H4 (cell line): ENCODE measurements around the gene MPHOSPH9. TPM values are rescaled to one million over a fixed set of nuclear protein-coding genes. Genes with fewer than 3 reads are reported as not detected.
A peak's percentile ranks its signal among the peaks of the same experiment; 100 is the strongest.

Source experiments
- DNase-seq: peaks from one replicate; pipeline ENCODE4 v3.0.0-alpha.2; 2015; ENCODE audit warnings: low spot score
- total RNA-seq: library from RNA; depleted of rRNA; stranded (reverse); fragments of >200 nt; shearing (Covaris generic); gene quantifications from 2 replicates; pipeline ENCODE4 v1.2.3, GENCODE V29; 2014

MPHOSPH9 gene
- total RNA-seq, 1 experiment from 2014 or later: 61.8 TPM

DNA sequence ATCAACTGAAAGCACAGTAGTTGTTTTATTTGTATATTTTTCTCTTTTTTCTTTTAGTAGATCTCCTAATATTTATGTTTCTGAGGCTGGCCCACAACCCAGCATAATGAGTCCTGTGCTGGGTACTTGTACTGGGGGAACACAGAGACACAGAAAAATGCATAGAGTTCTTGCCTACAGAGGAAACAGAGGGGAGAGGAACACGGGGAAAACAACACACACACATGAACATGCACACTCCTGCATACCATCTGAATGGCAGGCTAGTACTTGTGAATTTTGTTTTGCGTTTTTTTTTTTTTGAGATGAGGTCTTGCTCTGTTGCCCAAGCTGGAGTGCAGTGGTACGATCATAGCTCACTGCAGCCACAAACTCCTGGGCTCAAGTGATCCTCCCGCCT lies 103.3 kb downstream of the MPHOSPH9 start:
- DNase-seq: no peak

DNA sequence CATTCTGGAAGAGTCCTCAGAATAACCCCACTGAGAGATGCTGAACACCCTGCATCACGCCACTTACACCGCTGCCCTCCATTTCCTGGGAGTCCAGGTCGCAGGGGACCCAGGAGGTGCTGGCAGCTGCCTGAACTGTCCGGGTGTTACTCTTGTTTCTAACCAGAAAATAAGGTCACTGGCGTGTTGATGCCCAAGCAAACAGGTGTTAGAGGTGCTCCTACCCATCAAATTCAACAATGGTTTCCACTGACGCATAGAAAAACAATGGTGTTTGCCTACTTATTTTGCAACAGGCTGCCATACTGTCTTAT lies 105.8 kb downstream of the MPHOSPH9 start:
- no peak for DNase-seq

DNA sequence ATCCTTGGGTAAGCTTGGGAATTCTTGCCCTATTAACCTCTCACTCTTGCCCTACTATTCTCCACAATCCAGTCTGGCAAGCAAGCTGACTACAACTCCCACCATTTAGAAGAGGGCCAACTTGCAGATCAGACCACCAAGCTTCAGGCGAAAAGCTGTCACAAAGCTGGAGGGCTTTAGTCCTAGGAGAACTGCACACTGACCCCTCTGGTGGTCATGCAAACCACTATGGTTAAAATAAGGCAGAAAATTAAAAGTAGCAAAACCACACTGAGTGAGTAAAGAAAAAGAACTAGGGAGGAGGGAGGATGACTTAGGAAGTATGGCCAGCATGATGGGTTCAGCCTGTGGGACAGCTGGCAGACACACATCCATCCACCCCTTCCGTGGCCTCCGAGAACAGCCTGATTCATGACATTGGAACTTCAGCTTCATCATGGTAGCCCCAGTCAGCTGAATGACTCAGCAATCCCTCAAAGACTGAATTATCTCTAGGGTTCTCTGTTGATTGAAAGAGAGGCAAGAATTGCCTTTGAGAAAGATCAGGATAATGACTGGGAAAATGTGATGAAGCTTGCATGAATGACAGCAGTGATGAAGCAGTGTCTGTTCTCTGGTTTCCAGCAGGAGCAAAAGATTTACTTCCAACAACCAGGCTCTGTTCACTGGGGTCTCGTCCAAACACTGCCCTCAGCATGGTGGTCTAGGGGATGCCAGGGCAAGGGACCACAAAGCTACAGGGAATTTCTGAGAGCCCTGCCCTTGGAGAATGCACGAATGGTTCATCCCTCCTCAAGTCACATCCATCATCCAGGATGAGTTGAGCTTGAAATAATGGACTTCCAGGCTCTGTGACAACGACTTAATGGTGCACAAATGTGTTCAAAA lies 106.4 kb downstream of the MPHOSPH9 start:
- peak; percentile 96 for DNase-seq

DNA sequence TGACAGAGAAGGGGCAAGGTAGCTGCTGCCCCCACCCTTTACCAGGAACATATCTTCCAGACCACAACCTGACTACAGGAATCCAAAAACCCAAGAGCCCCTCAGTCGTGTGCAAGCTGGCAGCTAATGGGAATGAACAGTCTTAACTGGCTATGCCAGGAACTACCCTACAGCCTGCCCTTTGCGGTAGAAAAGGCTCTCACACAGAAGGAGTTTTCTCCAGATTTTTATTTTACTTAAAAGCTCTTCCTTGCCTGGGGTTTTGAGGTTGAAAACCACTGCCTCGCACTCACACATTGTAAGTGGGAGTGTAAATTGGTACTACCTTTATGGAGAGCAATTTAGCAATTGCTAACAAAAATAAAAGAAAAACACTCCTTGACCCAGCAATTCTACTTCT lies 110.3 kb downstream of the MPHOSPH9 start:
- no peak for DNase-seq

DNA sequence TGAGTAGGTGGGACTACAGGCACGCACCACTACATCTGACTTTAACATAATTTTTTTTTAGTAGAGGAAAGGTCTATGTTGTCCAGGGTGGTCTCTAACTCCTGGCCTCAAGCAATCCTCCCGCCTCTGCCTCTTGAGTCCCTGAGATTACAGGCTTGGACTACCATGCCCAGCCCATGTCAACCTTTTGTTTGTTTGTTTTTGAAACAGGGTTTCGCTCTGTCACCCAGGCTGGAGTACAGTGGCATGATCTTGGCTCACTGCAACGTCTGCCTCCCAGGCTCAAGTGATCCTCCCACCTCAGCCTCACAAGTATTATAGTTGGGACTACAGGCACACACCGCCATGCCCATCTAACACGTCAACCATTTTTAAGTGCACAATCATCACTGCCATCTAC lies 111.3 kb downstream of the MPHOSPH9 start:
- no peak for DNase-seq

DNA sequence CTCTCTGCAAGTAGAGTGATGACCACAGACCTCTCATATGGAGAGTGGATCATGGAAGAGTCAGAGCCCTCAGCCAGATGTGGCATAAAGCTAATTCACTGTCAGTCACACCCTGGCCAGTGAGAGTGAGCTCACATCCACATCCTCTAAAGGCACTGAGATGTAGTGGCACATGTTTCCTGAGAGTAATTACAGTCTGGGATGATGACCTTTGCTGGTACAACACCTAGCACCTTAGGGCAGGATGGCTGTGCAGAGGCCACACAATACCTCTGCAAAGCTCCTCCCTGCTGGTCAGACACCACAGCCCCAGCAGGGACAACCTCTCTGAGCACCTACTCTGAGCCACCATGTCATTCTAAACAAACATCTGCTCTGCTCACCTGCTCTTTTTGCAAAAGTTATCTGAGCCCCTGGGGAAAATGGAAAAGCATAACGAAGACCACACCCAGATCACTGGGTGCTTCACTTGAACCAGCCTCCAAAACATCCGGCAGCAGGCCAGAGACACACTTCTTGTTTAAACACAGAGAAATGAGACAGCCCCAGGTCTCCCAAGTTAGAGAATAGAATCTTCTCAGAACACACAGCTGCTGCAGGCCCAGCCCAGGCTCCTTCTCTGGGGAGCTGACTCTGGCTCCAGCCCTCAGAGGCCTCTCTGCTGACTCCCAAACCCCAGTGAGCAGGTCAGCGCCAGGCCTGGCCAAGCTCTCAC lies 112.3 kb downstream of the MPHOSPH9 start:
- DNase-seq: no peak

DNA sequence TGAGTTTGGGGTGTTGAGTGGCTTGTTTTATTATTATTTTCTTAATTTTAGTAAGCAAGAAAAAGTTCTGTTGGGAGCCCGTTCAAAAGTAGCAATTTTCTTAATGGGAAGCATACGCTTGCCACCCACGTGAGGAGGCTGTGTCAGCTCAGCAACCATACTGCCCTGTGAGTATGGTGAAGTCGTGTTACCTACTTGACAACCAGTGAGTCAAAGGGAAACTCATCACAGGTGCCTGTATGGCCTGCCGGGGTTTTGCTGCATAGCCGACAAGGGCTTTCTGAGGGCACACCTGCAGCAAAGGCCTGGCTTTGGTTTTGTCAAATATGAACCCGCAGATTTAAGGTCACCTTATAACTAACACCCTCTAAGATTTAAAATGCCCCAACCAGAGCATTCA lies 113.1 kb downstream of the MPHOSPH9 start:
- DNase-seq: no peak

DNA sequence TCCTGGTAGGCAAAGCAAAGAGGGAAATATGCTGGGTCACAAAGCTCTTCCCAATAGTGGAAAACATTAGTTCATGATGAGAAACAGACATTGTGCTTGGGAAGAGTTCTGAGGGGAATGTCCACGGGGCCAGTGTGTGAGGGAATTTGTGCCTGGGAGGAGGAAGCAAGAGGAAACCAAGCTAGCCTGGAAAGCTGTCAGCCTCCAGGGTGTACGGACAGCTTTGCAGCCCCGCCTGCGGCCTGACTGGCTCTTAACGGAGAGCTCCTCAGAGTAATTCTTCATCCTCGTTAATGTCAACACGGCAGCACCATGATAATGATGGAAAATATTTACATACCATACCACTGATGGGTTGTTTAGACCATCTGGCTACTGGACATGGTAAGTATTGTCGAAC lies 114.4 kb downstream of the MPHOSPH9 start:
- DNase-seq: no peak

DNA sequence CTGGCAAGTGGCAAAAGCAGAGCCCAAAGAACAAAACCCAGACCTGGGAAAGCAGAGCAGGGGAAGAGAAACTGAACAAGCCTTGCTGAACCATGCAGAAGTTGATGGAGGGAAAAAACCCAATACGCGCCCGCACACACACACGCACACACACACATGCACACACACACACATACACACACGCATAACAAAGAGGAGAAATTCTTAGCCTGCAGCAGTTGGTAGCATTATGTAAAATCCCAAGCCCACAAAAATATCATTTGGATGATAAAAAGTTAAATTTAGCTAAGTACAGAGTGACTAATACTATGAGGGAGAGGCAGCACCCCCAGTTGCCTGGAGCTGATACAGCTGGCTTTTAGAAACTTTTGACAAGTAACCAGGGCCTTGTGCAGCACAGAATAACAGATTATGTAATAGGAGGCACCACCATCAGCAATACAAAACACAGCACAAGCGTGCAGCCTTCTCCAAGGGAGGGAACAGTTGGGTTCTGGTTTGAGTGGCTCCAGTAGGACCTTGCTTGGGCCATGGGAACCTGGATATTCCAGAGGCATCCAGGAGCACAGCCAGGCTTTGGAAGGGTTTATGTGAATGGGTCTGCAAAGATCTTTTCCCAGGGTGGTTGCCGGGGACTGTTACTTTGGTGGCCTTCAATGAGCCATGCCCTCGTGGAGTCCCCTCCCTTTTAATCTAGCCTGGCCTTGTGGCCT lies 117.4 kb downstream of the MPHOSPH9 start:
- peak; percentile 67 for DNase-seq

DNA sequence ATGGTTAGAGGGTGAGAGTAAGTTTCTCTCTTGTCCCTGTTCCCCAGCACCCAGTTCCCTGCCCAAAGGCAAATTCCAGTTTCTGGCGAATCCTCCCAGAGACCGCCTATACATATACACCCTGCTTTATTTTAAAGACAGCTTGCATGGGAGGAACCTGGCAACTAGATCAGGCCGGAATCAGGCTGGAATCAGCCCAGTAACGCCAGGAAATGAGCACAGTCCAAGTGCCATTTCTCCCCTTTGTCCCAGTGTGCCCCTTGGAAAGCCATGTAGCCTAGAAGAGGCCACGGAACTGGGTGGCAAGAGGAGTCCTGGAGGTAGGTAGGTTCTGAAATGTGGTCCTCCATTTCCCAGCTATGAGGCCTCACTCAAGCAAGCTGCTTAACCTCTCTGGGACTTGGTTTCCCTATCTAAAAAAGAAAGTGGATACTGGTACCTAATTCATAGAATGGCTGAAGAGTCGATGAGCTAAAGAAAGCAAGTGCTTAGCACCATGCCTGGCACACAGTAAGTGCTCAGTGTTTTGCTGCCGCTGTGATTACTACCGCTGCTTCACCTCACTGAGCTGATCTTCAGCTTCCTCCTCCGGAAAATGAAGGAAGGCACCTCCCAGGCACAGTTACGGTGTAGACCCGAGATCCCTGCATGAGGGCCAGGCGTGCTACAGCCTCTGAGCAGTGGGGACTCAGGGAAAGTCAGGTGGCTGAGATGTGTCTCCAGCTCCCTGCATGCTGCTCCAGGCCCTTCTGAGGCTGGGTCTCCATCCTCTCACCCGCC lies 118.4 kb downstream of the MPHOSPH9 start:
- DNase-seq: no peak

DNA sequence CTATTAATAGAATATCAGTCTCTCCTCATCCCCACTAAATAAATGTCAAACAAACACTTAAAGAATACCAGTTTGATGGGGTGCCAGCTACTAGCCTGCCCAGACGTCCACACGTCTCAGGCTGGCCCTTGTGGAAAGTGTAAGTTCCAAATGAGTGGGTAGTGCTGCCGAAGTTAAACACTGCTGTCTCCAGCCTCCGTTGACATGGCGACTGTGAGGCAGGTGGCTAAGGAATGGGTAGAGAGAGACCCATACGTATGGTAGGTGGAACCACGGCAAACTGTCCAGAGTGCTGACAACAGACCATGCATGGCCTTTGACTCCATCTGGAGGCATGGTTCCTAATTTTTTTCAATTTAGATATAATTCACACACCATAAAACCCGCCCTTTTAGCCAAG lies 119.9 kb downstream of the MPHOSPH9 start:
- no peak for DNase-seq

DNA sequence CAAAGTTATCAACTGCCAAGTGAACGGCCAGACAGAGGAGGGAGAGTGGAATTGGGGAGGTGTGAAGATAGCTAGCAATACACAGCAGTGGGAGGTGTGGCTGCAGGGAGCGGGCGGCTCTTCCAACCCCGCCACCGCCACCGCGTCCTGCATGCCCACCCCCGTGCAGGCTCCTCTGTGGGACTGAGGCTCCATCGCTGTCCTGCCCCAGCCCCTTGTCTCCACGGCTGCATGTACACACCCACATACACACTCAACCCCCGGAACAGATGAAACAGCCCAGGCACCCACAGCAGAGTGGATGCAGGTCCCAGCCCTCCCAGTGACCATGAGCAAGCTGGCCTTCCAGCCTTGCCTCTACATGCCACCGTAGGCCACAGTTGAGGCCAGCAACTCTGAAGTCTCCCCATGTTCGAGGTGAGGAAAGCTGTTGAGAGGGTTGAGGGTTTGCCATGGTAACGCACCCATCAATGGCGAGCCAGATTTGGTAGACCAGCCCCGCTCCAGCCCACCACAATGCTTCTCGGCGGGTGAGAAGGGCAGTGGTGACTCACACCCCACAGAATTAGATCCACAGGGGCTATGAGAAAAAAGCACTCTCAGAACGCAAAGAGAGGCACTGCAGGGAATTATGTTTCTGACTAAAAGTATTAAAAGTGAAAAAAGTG lies 121.3 kb downstream of the MPHOSPH9 start:
- no peak for DNase-seq

DNA sequence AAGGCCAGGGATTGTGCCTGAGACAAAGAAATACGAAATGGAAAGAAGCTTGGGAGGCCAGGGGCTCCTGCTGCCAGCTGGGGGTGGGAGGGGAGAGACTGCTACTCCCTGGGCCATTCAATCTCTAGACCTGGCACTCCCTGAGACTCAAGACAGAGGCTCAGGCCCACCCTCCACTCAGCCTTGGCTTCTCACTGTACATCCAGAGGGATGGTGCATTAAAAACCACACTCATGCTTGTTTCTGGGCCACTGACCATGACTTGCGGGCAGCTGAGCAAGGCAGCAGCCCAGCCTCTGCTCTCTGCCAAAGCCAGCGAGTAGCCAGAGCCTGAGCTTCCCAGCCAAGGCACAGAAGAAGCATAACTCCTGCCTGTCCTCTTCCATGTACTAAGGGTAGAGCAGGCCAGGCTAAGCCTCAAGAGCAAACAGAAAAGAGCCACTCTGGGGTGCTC lies 123.6 kb downstream of the MPHOSPH9 start:
- DNase-seq: no peak

DNA sequence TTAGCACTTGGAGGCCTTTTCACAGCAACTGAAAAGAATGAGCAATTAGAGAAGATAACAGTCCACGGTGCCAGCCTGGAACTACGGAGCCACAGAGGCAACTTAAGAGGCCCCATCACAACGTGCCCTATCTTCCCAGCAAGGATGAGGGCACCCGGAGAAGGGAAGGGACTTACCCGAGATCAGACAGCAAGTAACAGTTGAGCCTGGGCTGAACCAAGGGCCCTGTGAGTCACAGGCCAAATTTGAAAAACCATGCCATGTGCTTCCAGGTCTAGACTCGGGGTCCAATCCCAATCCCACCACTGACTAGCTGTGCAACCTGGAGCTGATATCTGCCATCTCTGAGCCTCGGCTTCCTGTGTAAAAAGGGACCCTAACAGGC lies 124.3 kb downstream of the MPHOSPH9 start:
- DNase-seq: no peak

DNA sequence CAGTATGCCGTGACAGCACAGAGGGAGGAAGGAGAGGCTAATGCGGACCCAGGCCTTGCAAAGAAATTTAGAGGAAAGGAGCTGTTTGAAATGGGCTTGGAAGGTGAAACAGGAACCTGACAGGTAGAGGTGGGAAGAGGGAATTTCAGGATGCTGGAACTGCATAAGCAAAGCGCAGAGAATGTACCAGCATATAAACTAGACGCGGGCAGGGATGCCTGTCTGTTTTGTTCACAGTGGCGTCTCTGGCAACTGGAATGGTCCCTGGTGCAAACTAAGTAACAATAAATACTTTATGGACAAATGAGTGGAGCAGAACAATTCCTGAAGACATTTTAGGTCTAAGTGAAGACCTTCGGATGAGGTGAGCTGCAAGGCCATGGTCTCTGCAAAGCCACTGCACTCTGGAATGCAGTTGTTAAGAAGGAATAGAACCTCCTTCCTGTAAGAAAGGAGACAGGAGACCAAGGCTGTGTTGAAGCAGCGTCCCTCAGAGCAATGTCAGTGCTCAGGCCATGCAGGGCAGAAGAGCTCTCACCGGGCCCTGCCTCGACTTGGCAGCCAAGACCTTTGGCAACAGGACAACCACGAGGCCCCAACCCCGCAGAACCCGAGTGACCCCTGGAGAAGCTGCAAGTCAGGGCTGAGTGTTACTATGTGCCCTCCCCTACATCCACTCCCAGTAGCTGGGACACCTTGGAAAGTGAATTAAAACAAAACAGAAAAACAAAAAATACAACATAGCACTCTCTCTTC lies 124.8 kb downstream of the MPHOSPH9 start:
- no peak for DNase-seq

DNA sequence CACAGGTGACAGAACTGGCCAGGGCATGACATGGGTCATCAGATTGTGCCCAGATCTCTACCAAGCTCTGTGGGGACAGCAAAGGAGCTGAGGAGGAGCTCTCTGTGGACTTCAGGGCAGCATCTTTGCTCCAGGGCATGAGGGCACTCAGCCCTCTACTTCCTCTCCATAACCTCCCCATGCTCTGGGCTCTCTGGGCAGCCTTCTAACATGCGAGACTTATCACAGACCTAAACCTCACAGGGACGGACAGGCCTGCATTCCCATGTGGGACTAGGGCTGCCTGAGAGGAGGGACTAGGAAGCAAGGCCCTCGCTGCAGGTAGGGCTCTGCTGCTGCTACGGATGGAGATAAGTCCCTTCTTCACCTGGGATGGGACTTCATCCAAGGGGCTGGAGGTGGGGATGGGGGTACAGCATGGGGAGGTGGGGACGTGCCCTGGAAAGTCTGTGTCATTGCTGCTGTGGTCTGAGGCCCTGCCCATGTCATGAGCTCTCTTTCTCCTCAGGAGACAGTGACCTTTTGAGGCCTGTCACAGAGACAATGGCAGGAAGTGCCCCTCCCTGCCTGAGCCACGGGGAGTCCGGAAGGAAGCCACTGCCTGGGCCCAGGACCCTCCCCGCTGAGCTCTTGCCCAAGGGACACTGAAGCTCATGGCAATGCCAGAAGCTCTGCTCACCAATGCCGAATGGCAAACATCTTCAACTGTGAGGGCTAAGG lies 126.1 kb downstream of the MPHOSPH9 start:
- no peak for DNase-seq

DNA sequence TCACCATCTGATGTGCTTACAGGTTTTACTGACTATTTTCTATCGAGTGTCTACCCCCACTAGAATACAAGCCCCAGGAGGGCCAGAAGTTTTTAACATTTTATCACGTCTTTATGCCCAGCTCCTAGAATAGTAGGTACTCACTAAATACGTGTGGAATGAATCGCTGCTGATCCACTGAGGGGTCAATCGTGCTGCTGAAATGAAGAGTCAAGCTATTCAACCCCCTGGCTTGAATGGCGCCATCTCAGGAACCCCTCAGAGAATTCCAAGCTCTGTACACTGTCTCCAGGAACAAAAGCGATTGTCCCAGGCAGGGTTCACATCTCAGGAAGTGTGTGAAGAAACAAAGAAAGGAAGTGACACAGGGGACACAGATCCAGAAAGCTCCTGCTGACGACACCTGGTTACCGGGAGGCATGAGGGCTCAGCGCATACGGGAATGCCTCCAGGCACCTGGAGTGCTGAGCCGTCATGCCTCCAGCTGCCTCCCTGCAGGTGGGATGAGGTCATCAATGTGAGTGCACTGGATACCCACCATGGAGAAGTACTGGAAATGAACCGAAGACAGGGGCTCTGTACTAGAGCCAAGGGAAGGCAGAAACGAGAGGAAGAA lies 127.6 kb downstream of the MPHOSPH9 start:
- no peak for DNase-seq

DNA sequence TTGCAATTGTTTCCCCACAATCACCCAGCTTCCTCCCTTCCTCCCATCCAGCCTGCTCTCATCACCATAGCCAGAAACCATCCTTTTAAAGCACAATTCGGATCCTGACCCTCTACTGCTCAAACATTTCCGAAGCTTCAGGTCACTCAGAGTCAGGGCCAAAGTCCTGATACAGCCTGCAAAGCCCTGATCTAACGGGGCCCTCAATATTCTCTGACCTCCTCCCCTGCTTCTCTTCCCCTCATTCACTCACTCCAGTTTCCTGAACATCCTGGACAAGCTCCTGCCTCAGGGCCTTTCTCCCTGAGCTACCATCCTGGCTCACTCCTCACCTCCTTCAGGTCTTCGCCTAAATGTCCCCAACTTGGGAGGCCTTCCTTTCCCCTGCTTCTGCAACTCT lies 128.1 kb downstream of the MPHOSPH9 start:
- DNase-seq: no peak
